HCT116 (cell line): ENCODE measurements around the gene SLC39A1. TPM values are rescaled to one million over a fixed set of nuclear protein-coding genes. Genes with fewer than 3 reads are reported as not detected.

Source experiments
- ATAC-seq: fragments of 200-7000 bp; cut with Tn5 transposase; 2 replicates; pipeline ENCODE4 v1.9.1; 2020; ENCODE audit warnings: mild to moderate bottlenecking, moderate library complexity
- BruUV-seq: library from RNA; stranded (reverse); fragments of 400-500 nt; replicated peaks from 2 replicates; lab custom pipeline; 2021; lab: Mats Ljungman, UMichigan
- CTCF ChIA-PET: fragments of 300-600 bp; sonication (Branson Sonifier 250); formaldehyde crosslinking; loops from one replicate; lab custom pipeline; 2021; ENCODE audit warnings: antibody characterized with exemption; lab: Charles Lee
- POLR2A ChIA-PET: fragments of 300-600, 350-600 bp; sonication (Branson Sonifier 250); formaldehyde crosslinking; loops from one replicate; lab custom pipeline; 2021; ENCODE audit warnings: antibody characterized with exemption; lab: Charles Lee
- RAD21 ChIA-PET, 2 experiments: fragments of 300-600 bp; sonication (Branson Sonifier 250); formaldehyde crosslinking; loops; one replicate each; lab custom pipeline; 2023; ENCODE audit warnings: low total read pairs in 2 of 2; ENCODE audit not compliant: uncharacterized antibody in 2 of 2, unreplicated experiment in 2 of 2, low non-redundant PET in 1 of 2; lab: Charles Lee
- DNase-seq: peaks from one replicate; pipeline ENCODE4 v3.0.0-alpha.2; 2010; ENCODE audit warnings: low read depth, low spot score
- H2AFZ ChIP-seq: fragments of 200-600 bp; shearing (Covaris generic), sonication (generic); 2 replicates; pipeline ENCODE4 v1.6.1; 2017; ENCODE audit warnings: low read depth, mixed run types, mixed read lengths, antibody characterized with exemption, low read length; ENCODE audit not compliant: poor library complexity, severe bottlenecking
- H3K27ac ChIP-seq: 2 replicates; pipeline ENCODE4 v1.5.1; 2012; ENCODE audit warnings: low read depth, low read length
- H3K27me3 ChIP-seq: fragments of 200-600 bp; sonication (generic); 2 replicates; pipeline ENCODE4 v1.6.1; 2016; ENCODE audit warnings: mixed run types, low read length, mixed read lengths; ENCODE audit not compliant: insufficient read depth
- H3K36me3 ChIP-seq, 2 experiments: fragments of 200-500 bp in 1 of 2; fragments of 200-600 bp in 1 of 2; sonication (Bioruptor generic) in 1 of 2; sonication (generic) in 1 of 2; 2 replicates each; pipeline versions ENCODE4 v1.5.1 to v1.6.1; 2014 to 2016; ENCODE audit warnings: low read length in 2 of 2, inconsistent platforms in 1 of 2, mixed read lengths in 1 of 2, mixed run types in 1 of 2; ENCODE audit not compliant: insufficient read depth in 2 of 2, control insufficient read depth in 1 of 2
- H3K4me1 ChIP-seq, 2 experiments: fragments of 200-600 bp in 1 of 2; sonication (generic) in 1 of 2; 2 replicates each; pipeline versions ENCODE4 v1.5.1 to v1.6.1; 2012 to 2017; ENCODE audit warnings: low read length in 2 of 2, inconsistent platforms in 1 of 2, mild to moderate bottlenecking in 1 of 2, mixed read lengths in 1 of 2, mixed run types in 1 of 2, moderate library complexity in 1 of 2; ENCODE audit not compliant: insufficient read depth in 2 of 2, control insufficient read depth in 1 of 2
- H3K4me2 ChIP-seq: fragments of 200-600 bp; sonication (generic); 2 replicates; pipeline ENCODE4 v1.6.1; 2017; ENCODE audit warnings: mixed run types, low read length, mixed read lengths
- H3K4me3 ChIP-seq, 2 experiments: fragments of 200-600 bp in 1 of 2; sonication (generic) in 1 of 2; replicated peaks in 1 of 2; 2 replicates each; pipeline ENCODE4 v1.5.1; 2011 to 2016; ENCODE audit warnings: low read length in 2 of 2, control low read depth in 1 of 2, low read depth in 1 of 2, mild to moderate bottlenecking in 1 of 2, mixed read lengths in 1 of 2, mixed run types in 1 of 2
- H3K79me2 ChIP-seq: fragments of 200-600 bp; sonication (generic); 2 replicates; pipeline ENCODE4 v1.6.1; 2017; ENCODE audit warnings: mild to moderate bottlenecking, mixed run types, low read length, moderate library complexity, mixed read lengths; ENCODE audit not compliant: insufficient read depth
- H3K9ac ChIP-seq: fragments of 200-600 bp; sonication (generic); 2 replicates; pipeline ENCODE4 v1.6.1; 2016; ENCODE audit warnings: low read length, mixed read lengths
- H3K9me2 ChIP-seq: fragments of 200-600 bp; sonication (generic), shearing (Covaris generic); 2 replicates; pipeline ENCODE4 v1.6.1; 2017; ENCODE audit warnings: mixed run types, mild to moderate bottlenecking, moderate library complexity; ENCODE audit not compliant: insufficient read depth
- H3K9me3 ChIP-seq, 2 experiments: fragments of 200-500 bp in 1 of 2; fragments of 200-600 bp in 1 of 2; sonication (Bioruptor generic) in 1 of 2; sonication (generic) in 1 of 2; 2 replicates each; pipeline ENCODE4 v1.6.1; 2014 to 2017; ENCODE audit warnings: low read length in 2 of 2, mixed read lengths in 2 of 2, inconsistent platforms in 1 of 2, low read depth in 1 of 2, mild to moderate bottlenecking in 1 of 2, mixed run types in 1 of 2, moderate library complexity in 1 of 2; ENCODE audit not compliant: control insufficient read depth in 1 of 2, insufficient read depth in 1 of 2
- H4K20me1 ChIP-seq: fragments of 200-600 bp; sonication (generic), shearing (Covaris generic); 2 replicates; pipeline ENCODE4 v1.6.1; 2017; ENCODE audit warnings: mixed run types, mild to moderate bottlenecking, moderate library complexity; ENCODE audit not compliant: insufficient read depth
- ATF3 ChIP-seq: IDR thresholded peaks from 2 replicates; pipeline ENCODE4 v1.6.1; 2012
- CBX3 ChIP-seq: IDR thresholded peaks from 2 replicates; pipeline ENCODE4 v1.6.1; 2012; ENCODE audit warnings: low read depth
- EGR1 ChIP-seq: IDR thresholded peaks from 2 replicates; pipeline ENCODE4 v1.6.1; 2012; ENCODE audit warnings: low read depth
- ELF1 ChIP-seq: IDR thresholded peaks from 2 replicates; pipeline ENCODE4 v1.6.1; 2012; ENCODE audit warnings: low read depth, borderline replicate concordance
- EZH2 ChIP-seq: fragments of 200-600 bp; sonication (generic); IDR thresholded peaks from 2 replicates; pipeline ENCODE4 v1.6.1; 2017; ENCODE audit warnings: antibody characterized with exemption, mixed run types
- MAX ChIP-seq: IDR thresholded peaks from 2 replicates; pipeline ENCODE4 v1.6.1; 2012
- POLR2A ChIP-seq: IDR thresholded peaks from 2 replicates; pipeline ENCODE4 v1.7.0; 2011; ENCODE audit warnings: borderline replicate concordance; ENCODE audit not compliant: insufficient read depth, insufficient read length; ENCODE audit errors: extremely low read depth
- RAD21 ChIP-seq: IDR thresholded peaks from 2 replicates; pipeline ENCODE4 v1.6.1; 2012; ENCODE audit warnings: low read depth, mild to moderate bottlenecking
- SIN3A ChIP-seq: IDR thresholded peaks from 2 replicates; pipeline ENCODE4 v1.6.1; 2012; ENCODE audit warnings: low read depth
- SP1 ChIP-seq: IDR thresholded peaks from 2 replicates; pipeline ENCODE4 v1.6.1; 2012; ENCODE audit warnings: low read depth
- SRF ChIP-seq: IDR thresholded peaks from 2 replicates; pipeline ENCODE4 v1.6.1; 2012; ENCODE audit warnings: low read depth
- ZFX ChIP-seq: fragments of 450-650 bp; IDR thresholded peaks from 2 replicates; pipeline ENCODE4 v1.6.1; 2017
- ZNF274 ChIP-seq: fragments of 200-500 bp; sonication (Bioruptor generic); IDR thresholded peaks from 2 replicates; pipeline ENCODE4 v1.6.1; 2014; ENCODE audit warnings: mild to moderate bottlenecking, low read depth, low read length, inconsistent platforms
- intact Hi-C: fragments of 100-400 bp; cut with micrococcal nuclease; formaldehyde crosslinking; loops from 2 replicates; pipeline ENCODE4 v1.10.0; 2022
- total RNA-seq: library from RNA; stranded (reverse); gene quantifications from one replicate; pipeline ENCODE4 v1.2.1, GENCODE V29; 2021; ENCODE audit not compliant: unreplicated experiment
- TF ChIP-seq, protein P1 (sequence below), 3 experiments: fragments of 200-600 bp in 1 of 3; sonication (generic) in 1 of 3; IDR thresholded peaks in 2 of 3; conservative IDR thresholded peaks in 1 of 3; 2 replicates each; pipeline ENCODE4 v1.5.1; 2012 to 2017; ENCODE audit warnings: low read depth in 2 of 3, low read length in 2 of 3, antibody characterized with exemption in 1 of 3, borderline replicate concordance in 1 of 3, control low read depth in 1 of 3, mild to moderate bottlenecking in 1 of 3, mixed read lengths in 1 of 3, mixed run types in 1 of 3, moderate library complexity in 1 of 3; ENCODE audit not compliant: insufficient read depth in 1 of 3

The SLC39A1 gene
- total RNA-seq, 1 experiment from 2014 or later, result 51.5 TPM

DNA sequence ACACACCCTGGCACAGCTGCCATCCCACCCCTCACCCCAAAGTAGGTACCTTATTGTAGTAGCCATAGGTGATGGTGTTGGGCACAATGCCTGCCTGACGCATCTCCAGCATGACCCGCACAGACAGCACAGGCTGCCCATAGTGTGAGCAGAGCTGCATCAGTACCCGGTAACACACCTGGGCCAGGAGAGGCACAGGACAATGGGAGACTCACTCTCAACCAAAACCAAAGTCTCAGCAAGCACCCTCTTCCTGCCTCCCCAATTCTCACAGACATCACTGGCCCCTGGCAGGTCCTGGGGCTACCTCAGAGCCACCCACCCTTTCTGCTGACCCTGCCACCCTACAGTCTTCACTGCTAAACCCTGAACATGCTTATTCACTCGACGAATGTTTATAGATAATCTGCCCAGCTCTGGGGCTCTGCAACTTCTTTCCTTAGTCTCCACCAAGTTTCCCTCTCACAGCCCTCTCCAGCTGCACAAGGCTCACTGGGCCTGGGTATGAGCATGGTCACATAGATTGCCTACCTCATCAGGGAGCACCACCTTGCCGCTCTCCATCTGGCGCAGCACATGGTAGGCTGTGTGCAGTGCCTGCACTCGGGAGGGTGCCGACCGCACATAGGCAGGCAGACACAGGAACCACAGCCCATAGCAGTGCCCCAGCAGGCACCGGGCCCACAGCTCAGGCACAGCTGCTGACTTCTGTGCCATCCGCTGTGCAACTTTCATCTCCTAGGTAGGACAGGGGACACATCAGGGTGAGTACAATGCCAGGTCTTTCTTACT is 27.1 kb downstream of the SLC39A1 start:
- H3K36me3 ChIP-seq, result peaks cover 14 to 28% of the 10 kb centered on the region in 2 experiments; a peak in 3 of 4 replicates
- POLR2A ChIA-PET, result no interaction called here

More for the DNA sequence above, 27.1 kb downstream of the SLC39A1 start:
- CTCF ChIA-PET, result no interaction called here
- Histone ChIP-seq H3K27ac (no peak overlapping the region), H2AFZ (no peak overlapping the region), H3K79me2 (no peaks in the 10 kb centered on the region), H3K9me3 (no peaks in the 10 kb centered on the region), H3K4me1 (no peaks in the 10 kb centered on the region), H3K27me3 (no peaks in the 10 kb centered on the region), H4K20me1 (no peaks in the 10 kb centered on the region), H3K9me2 (no peaks in the 10 kb centered on the region), H3K4me2 (no peak overlapping the region), H3K4me3 (no peak overlapping the region), H3K9ac (no peak overlapping the region)
- no TSS peak for BruUV-seq
- ATAC-seq (no peak), DNase-seq (no peak)
- TF ChIP-seq ZFX (no peak), RAD21 (no peak), MAX (no peak), ELF1 (no peak), SRF (no peak), EGR1 (no peak), POLR2A (no peak), SP1 (no peak), EZH2 (no peak), SIN3A (no peak), ATF3 (no peak), ZNF274 (no peak), CBX3 (no peak)
- TF ChIP-seq, protein P1, sequence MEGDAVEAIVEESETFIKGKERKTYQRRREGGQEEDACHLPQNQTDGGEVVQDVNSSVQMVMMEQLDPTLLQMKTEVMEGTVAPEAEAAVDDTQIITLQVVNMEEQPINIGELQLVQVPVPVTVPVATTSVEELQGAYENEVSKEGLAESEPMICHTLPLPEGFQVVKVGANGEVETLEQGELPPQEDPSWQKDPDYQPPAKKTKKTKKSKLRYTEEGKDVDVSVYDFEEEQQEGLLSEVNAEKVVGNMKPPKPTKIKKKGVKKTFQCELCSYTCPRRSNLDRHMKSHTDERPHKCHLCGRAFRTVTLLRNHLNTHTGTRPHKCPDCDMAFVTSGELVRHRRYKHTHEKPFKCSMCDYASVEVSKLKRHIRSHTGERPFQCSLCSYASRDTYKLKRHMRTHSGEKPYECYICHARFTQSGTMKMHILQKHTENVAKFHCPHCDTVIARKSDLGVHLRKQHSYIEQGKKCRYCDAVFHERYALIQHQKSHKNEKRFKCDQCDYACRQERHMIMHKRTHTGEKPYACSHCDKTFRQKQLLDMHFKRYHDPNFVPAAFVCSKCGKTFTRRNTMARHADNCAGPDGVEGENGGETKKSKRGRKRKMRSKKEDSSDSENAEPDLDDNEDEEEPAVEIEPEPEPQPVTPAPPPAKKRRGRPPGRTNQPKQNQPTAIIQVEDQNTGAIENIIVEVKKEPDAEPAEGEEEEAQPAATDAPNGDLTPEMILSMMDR (IDR thresholded peaks at IDR 0.05 in 2 of 3, conservative IDR thresholded peaks at IDR 0.05 in 1 of 3; ENCODE audit: borderline replicate concordance in 1 of 3, insufficient read depth in 1 of 3, low read depth in 2 of 3, low read length in 2 of 3), result no peak
- RAD21 ChIA-PET, result no interaction called here
- intact Hi-C loops, result no loop called here
